NT2/D1 (cell line): Measurements from ENCODE around the gene ST8SIA3.

Experiments
- SUZ12 ChIP-seq: IDR thresholded peaks from 2 replicates; pipeline ENCODE4 v1.6.1; 2011; ENCODE audit not compliant: insufficient read length, insufficient read depth; ENCODE audit errors: extremely low read depth
- YY1 ChIP-seq: IDR thresholded peaks from 2 replicates; pipeline ENCODE4 v1.6.1; 2011; ENCODE audit not compliant: insufficient read length, insufficient read depth
- ZNF274 ChIP-seq: IDR thresholded peaks from 2 replicates; pipeline ENCODE4 v1.6.1; 2011; ENCODE audit warnings: mild to moderate bottlenecking, low read depth, low read length

DNA sequence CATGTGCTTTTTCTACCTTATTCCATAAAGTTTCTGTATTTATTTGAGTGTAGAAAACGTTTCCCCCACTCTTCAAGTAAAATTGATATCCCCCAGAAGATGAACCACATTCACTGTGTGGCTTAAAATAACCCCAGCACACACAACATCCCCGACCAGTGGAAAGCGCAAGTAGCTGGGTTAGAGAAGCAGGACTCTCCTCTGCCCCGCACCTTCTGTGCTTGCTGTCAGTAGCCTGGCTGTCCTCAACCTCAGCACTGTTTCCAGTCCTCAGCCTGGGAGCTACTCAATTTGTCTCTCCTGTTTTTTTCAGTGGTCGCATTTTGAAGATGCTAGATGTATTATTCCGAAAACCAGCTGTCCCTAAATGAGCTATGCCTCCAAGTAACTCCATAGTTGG is 18.0 kb upstream of the ST8SIA3 start:
- no peak for TF ChIP-seq SUZ12
- TF ChIP-seq YY1 = no peak
- no peak for TF ChIP-seq ZNF274
